ENCODE data around the gene SETD2.

DNA sequence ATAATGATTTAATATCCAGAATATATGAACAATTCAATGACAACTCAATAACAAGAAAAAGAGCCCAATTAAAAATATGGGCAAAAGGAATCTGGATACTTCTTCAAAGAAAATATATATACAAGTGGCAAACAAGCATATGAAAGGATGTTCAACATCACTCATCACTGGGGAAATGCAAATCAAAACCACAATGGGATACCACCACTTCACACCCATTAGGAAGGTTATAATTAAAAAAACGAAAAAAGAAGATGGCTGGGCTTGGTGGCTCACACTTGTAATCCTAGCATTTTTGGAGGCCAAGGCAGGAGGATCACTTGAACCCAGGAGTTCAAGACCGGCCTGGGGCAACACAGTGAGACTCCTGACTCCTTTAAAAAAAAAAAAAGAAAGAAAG, 191.5 kb downstream of the SETD2 start:
- TF ChIP-seq POLR2A (IDR thresholded peaks at IDR 0.05) = no peak
- TF ChIP-seq, protein P1, sequence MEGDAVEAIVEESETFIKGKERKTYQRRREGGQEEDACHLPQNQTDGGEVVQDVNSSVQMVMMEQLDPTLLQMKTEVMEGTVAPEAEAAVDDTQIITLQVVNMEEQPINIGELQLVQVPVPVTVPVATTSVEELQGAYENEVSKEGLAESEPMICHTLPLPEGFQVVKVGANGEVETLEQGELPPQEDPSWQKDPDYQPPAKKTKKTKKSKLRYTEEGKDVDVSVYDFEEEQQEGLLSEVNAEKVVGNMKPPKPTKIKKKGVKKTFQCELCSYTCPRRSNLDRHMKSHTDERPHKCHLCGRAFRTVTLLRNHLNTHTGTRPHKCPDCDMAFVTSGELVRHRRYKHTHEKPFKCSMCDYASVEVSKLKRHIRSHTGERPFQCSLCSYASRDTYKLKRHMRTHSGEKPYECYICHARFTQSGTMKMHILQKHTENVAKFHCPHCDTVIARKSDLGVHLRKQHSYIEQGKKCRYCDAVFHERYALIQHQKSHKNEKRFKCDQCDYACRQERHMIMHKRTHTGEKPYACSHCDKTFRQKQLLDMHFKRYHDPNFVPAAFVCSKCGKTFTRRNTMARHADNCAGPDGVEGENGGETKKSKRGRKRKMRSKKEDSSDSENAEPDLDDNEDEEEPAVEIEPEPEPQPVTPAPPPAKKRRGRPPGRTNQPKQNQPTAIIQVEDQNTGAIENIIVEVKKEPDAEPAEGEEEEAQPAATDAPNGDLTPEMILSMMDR (IDR thresholded peaks at IDR 0.05 in 4 of 5, conservative IDR thresholded peaks at IDR 0.05 in 1 of 5) = no peak

All from gastrocnemius medialis (tissue), 4 donors.